Panc1 (cell line): ENCODE measurements around the gene PRSS21. TPM values are rescaled to one million over a fixed set of nuclear protein-coding genes. Genes with fewer than 3 reads are reported as not detected.

Experiments
- ATAC-seq: fragments of 200-7000 bp; cut with Tn5 transposase; 2 replicates; pipeline ENCODE4 v1.9.1; 2020; ENCODE audit warnings: mild to moderate bottlenecking, moderate library complexity
- BruUV-seq: library from RNA; stranded (reverse); fragments of 400-500 nt; replicated peaks from 2 replicates; lab custom pipeline; 2021; lab: Mats Ljungman, UMichigan
- CTCF ChIA-PET: fragments of 300-600 bp; sonication (Branson Sonifier 250); formaldehyde crosslinking; loops from one replicate; lab custom pipeline; 2022; ENCODE audit warnings: antibody characterized with exemption; lab: Charles Lee
- POLR2A ChIA-PET: fragments of 300-600 bp; sonication (Branson Sonifier 250); formaldehyde crosslinking; loops from one replicate; lab custom pipeline; 2022; ENCODE audit warnings: antibody characterized with exemption; lab: Charles Lee
- DNase-seq: peaks from one replicate; pipeline ENCODE4 v3.0.0-alpha.2; 2010; ENCODE audit warnings: low read depth, low spot score
- H3K27ac ChIP-seq: 2 replicates; pipeline ENCODE4 v1.5.1; 2011; ENCODE audit warnings: mild to moderate bottlenecking, low read length, inconsistent platforms
- H3K27me3 ChIP-seq: fragments of 200-500 bp; sonication (Bioruptor generic); 2 replicates; pipeline ENCODE4 v1.6.0; 2014; ENCODE audit warnings: low read length, inconsistent platforms; ENCODE audit not compliant: control insufficient read depth, insufficient read depth
- H3K36me3 ChIP-seq: fragments of 200-500 bp; sonication (Bioruptor generic); 2 replicates; pipeline ENCODE4 v1.5.1; 2014; ENCODE audit warnings: inconsistent platforms, mild to moderate bottlenecking, low read length, moderate library complexity; ENCODE audit not compliant: control insufficient read depth, insufficient read depth
- H3K4me1 ChIP-seq: 2 replicates; pipeline ENCODE4 v1.5.1; 2011; ENCODE audit warnings: inconsistent platforms, mild to moderate bottlenecking, low read length, moderate library complexity; ENCODE audit not compliant: control insufficient read depth, insufficient read depth
- H3K4me3 ChIP-seq, 2 experiments: 2 replicates each; pipeline ENCODE4 v1.5.1; 2011 to 2012; ENCODE audit warnings: low read depth in 2 of 2, low read length in 2 of 2, mild to moderate bottlenecking in 2 of 2, inconsistent platforms in 1 of 2, moderate library complexity in 1 of 2
- H3K9me3 ChIP-seq: fragments of 200-500 bp; sonication (Bioruptor generic); 2 replicates; pipeline ENCODE4 v1.5.1; 2014; ENCODE audit warnings: low read depth, mild to moderate bottlenecking, inconsistent platforms, low read length, moderate library complexity; ENCODE audit not compliant: control insufficient read depth, insufficient read depth
- CTCF ChIP-seq: fragments of 450-650 bp; IDR thresholded peaks from 2 replicates; pipeline ENCODE4 v1.5.1; 2017; ENCODE audit warnings: mild to moderate bottlenecking
- POLR2AphosphoS5 ChIP-seq: IDR thresholded peaks from 2 replicates; pipeline ENCODE4 v1.6.1; 2012; ENCODE audit warnings: mild to moderate bottlenecking, low read depth, low read length, moderate library complexity
- SIN3A ChIP-seq: IDR thresholded peaks from 2 replicates; pipeline ENCODE4 v1.6.1; 2012; ENCODE audit warnings: low read depth, mild to moderate bottlenecking, low read length, moderate library complexity, borderline replicate concordance; ENCODE audit not compliant: insufficient read depth
- TCF7L2 ChIP-seq: IDR thresholded peaks from 2 replicates; pipeline ENCODE4 v1.6.1; 2011; ENCODE audit warnings: mild to moderate bottlenecking, low read depth, low read length, inconsistent platforms
- in situ Hi-C: cut with HindIII; loops from 2 replicates; pipeline ENCODE4 v1.10.0; 2016; ENCODE audit warnings: low sequenced_read_pairs, low pct_unique_long_range_greater_than_20kb
- intact Hi-C: fragments of 100-400 bp; cut with micrococcal nuclease; formaldehyde crosslinking; loops from one replicate; pipeline ENCODE4 v1.10.0; 2022; ENCODE audit not compliant: unreplicated experiment
- total RNA-seq: library from RNA; stranded (reverse); gene quantifications from one replicate; pipeline ENCODE4 v1.2.1, GENCODE V29; 2021; ENCODE audit not compliant: unreplicated experiment
- TF ChIP-seq, protein P1 (sequence below), 2 experiments: IDR thresholded peaks; 2 replicates each; pipeline ENCODE4 v1.6.1; 2011 to 2012; ENCODE audit warnings: low read depth in 2 of 2, control low read depth in 1 of 2, low read length in 1 of 2, mild to moderate bottlenecking in 1 of 2, moderate library complexity in 1 of 2; ENCODE audit not compliant: insufficient read depth in 1 of 2

The PRSS21 gene
- total RNA-seq, 1 experiment from 2014 or later: not detected

- ATAC-seq (0 out of 2 replicates have a peak, but pooled peaks have one; percentile 28), DNase-seq (no peak)
- Histone ChIP-seq H3K4me1 (peaks cover 10% of the 10 kb centered on the region; the same call in 1 of the 2 replicates), H3K27me3 (no peaks in the 10 kb centered on the region), H3K4me3 (no peak within 1 kb of the TSS), H3K27ac (0 out of 2 replicates have a peak within 1 kb of the TSS, but pooled peaks have one; percentile 46), H3K9me3 (no peaks in the 10 kb centered on the region), H3K36me3 (no peaks in the 10 kb centered on the region)
- intact Hi-C loops: no loop called here
- ChIA-PET POLR2A (no interaction called here), CTCF (no interaction called here)
- in situ Hi-C loops: no loop called here
- TF ChIP-seq POLR2AphosphoS5 (no peak), CTCF (no peak), SIN3A (no peak), TCF7L2 (no peak)
- TF ChIP-seq, protein P1, sequence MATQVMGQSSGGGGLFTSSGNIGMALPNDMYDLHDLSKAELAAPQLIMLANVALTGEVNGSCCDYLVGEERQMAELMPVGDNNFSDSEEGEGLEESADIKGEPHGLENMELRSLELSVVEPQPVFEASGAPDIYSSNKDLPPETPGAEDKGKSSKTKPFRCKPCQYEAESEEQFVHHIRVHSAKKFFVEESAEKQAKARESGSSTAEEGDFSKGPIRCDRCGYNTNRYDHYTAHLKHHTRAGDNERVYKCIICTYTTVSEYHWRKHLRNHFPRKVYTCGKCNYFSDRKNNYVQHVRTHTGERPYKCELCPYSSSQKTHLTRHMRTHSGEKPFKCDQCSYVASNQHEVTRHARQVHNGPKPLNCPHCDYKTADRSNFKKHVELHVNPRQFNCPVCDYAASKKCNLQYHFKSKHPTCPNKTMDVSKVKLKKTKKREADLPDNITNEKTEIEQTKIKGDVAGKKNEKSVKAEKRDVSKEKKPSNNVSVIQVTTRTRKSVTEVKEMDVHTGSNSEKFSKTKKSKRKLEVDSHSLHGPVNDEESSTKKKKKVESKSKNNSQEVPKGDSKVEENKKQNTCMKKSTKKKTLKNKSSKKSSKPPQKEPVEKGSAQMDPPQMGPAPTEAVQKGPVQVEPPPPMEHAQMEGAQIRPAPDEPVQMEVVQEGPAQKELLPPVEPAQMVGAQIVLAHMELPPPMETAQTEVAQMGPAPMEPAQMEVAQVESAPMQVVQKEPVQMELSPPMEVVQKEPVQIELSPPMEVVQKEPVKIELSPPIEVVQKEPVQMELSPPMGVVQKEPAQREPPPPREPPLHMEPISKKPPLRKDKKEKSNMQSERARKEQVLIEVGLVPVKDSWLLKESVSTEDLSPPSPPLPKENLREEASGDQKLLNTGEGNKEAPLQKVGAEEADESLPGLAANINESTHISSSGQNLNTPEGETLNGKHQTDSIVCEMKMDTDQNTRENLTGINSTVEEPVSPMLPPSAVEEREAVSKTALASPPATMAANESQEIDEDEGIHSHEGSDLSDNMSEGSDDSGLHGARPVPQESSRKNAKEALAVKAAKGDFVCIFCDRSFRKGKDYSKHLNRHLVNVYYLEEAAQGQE (IDR thresholded peaks at IDR 0.05; ENCODE audit: insufficient read depth in 1 of 2, low read depth in 2 of 2, low read length in 1 of 2): no peak
- BruUV-seq: no TSS peak
Measured at GRCh38 chr16:2787406-2787805, 29.6 kb upstream of the PRSS21 start, which contains the start of gene PRSS33. Gene PRSS33, minus strand, starts transcription at chr16:2787560. Its CDS starts 1,013 bp downstream, at chr16:2786547.

DNA sequence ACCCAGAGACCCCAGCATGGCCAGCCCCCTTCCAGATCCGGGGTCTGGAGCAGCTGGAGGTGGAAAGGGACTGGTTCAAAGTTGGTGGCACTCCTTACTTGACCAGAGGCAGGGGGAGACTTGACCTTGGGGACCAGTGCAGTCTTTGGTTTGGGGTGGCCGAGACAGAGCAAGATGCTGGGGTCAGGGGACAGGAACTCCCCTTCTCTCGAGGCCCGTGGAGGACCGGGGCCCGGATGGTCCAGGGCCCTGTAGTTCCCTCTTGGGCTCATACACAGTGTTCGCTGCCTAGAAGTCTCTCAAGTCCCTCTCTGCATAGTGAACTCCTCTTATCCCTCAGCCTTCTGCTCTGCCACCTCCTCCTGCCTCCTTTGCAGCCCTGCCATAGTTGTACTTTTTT lies 29.1 kb upstream of the PRSS21 start:
- H3K4me3 ChIP-seq: no peak overlapping the region
- BruUV-seq: no TSS peak
- DNase-seq (no peak), ATAC-seq (no peak)
- ChIA-PET CTCF (no interaction called here), POLR2A (no interaction called here)
- no peaks in the 10 kb centered on the region for H3K9me3 ChIP-seq
- TF ChIP-seq CTCF (no peak), TCF7L2 (no peak), POLR2AphosphoS5 (no peak), SIN3A (no peak)
- TF ChIP-seq, protein P1 (IDR thresholded peaks at IDR 0.05; ENCODE audit: insufficient read depth in 1 of 2, low read depth in 2 of 2, low read length in 1 of 2): no peak
- peaks cover 10% of the 10 kb centered on the region; the same call in 1 of the 2 replicates for H3K4me1 ChIP-seq
- intact Hi-C loops (no loop called here), in situ Hi-C loops (no loop called here)
- H3K27me3 ChIP-seq: no peaks in the 10 kb centered on the region
- no peak overlapping the region for H3K27ac ChIP-seq
- H3K36me3 ChIP-seq: no peaks in the 10 kb centered on the region
